Activated CD4-positive, alpha-beta T cell treated with anti-CD3 and anti-CD28 coated beads for 48 hours (primary cell): ENCODE results near the gene BAIAP2L2.

Experiments used
- DNase-seq: peaks from one replicate; pipeline ENCODE4 v3.0.0-alpha.2; 2020

The BAIAP2L2 gene

GRCh38 chr22:38036392-38037062, 74.0 kb downstream of the BAIAP2L2 start:
- DNase-seq: no peak

GRCh38 chr22:38035530-38035885, 75.0 kb downstream of the BAIAP2L2 start:
- no peak for DNase-seq
